Stimulated activated CD8-positive, alpha-beta memory T cell treated with anti-CD3 and anti-CD28 coated beads, Interleukin-2, amount 100 ng/mL, for 48 hours (primary cell): ENCODE data around the gene VTI1B.
A peak's percentile ranks its signal among the peaks of the same experiment; 100 is the strongest.
"Not testable (repeated sequence)": the region's sequence is repeated elsewhere in the genome, so short reads cannot be mapped to it uniquely, and the experiment has no call there.

Experiments used
- DNase-seq, 2 donors: peaks; one replicate each; pipeline ENCODE4 v3.0.0-alpha.2; 2020; ENCODE audit warnings: low read depth in 2 of 2

VTI1B gene, protein sequence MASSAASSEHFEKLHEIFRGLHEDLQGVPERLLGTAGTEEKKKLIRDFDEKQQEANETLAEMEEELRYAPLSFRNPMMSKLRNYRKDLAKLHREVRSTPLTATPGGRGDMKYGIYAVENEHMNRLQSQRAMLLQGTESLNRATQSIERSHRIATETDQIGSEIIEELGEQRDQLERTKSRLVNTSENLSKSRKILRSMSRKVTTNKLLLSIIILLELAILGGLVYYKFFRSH

DNA sequence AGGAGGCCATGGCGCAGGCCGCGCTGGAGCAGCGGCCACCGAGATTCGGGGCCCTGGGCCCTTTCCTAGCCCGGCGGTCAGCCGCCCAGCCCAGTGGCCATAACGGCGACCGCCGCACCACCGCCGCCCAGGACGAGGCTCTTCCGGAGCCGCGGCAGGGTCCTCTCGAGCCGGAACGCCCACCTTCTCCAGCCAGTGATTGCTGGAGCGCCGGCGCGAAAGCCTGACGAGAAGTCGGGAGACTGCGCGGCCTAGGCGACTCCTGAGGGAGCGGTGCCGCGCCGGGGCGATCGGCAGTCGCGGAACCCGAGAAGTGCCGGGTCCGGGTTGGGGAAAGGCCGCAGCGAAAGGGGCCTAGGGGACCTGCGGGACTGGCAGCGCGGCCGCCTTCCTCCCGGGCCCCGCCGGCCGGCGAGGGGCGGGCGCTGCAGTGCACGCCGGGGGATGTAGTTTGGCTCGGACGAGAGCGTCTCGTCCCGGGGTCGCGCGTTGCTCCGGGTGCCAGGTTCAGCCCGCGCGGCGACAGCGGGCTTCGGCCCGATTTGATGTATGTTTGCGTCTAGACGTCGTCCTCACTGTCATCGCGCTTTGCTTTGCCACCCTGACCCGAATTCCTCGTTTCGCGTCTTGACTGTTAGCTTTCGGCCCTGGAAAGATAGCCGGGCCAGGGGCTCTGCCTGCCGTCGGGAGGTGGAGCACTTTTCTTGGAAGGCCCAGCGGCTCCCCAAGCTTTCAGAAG is at the start of gene VTI1B:
TSS of gene VTI1B (minus strand) at position 153 of the 739 bp plus-strand sequence. CDS start at position 10, 143 bp downstream.
- peak; percentile 66 to 68 for DNase-seq

DNA sequence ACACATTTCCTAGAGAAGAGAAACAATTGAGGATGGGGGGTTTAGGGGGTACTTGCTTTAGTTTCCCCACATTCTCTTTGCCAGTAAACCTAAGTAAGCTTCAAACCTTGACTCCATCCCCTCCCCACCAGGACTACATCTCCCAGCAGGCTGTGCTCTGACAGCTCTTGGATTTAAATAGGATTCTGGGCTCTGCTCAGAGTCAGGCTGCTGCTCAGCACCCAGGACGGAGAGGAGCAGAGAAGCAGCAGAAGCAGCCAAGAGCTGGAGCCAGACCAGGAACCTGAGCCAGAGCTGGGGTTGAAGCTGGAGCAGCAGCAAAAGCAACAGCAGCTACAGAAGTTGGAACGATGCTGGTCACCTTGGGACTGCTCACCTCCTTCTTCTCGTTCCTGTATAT is 47.9 kb upstream of the VTI1B start:
- no peak for DNase-seq

DNA sequence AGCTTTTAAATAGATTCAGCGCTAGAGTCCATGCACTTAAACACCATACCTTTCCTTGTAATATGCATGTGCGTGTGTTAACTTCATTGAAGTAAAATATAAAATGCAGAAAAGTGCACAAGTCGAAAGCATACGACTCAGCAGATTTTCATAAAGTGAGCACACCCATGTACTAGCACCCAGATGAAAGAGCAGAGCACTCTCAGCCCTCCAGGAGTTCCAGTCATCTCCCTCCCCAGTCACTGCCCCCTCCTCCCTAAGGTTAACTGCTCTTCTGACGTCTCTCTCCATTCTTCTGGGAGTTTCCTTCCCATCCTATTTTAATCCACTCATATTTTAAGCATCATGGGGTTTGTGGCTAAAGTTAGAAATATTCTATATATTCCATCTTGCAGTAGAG is 47.4 kb upstream of the VTI1B start:
- DNase-seq = no peak

DNA sequence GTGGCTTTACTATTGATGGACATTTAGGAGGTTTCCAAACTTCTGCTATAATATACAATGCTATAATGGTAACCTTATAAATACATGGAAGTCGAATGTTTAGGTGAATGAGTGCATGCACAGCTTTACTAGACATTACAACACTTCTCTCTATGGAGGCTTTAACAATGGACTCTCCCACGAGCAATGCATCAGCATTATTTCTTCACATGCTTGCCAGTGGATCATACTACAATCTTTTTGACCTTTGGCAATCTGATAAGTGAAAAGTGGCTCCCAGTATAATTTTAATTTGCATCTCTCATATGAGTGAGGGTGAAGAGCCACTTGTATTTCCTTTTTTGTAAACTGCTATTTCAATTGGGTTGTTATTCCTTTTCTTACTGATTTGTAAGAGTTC is 45.4 kb upstream of the VTI1B start:
- no peak for DNase-seq

DNA sequence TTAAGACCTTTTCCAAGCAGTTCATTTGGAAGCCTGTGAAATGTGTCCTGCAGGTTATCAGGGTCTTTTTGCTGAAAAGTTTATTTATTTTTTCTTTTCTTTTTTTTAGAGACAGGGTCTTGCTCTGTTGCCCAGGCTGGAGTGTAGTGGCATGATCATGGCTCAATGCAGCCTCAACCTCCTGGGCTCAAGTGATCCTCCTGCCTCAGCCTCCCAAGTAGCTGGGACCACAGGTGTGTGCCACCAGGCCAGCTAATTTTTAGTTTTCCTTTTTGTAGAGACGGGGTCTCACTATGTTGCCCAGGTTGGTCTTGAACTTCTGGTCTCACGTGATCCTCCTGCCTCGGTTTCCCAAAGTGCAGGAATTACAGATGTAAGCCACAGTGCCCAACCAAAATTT is 45.0 kb upstream of the VTI1B start:
- not testable (repeated sequence) for DNase-seq

DNA sequence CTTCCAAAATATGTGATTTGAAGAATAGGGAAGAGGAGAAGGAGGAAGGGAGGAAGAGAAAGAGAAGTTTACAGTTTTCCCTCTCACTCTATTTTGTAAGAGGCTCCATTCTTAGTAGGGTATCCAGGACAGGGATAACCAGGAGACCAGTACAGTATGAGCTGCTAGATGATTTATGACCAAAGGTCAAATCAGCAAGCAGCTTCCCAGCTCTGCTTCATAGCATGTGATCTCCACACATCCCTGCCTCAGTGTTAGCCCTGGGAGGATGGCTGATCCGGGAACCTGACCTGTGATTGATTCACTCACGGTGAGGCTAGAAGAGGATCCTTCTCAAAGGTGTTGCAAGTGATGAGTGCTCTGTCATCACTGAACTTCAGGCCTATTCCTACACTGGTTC is 43.8 kb upstream of the VTI1B start:
- DNase-seq = no peak

DNA sequence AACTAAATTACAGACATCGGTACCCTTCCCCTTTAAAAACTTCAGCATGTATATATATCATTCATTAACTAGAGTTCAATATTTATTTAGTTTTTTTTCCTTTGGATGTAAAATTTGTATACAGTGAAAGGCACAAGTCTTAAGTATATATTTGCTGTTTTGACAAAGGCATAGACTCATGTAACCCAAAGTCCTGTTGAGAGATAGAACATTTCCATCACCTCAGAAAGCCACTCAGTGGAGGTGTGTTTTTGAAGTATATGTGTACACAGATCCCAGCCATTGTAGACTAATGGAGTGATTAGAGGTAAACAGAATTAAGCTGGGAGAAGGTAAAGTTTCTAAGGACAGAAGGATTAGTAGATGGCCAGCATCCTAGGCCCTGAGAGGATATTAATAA is 42.6 kb upstream of the VTI1B start:
- DNase-seq = no peak

DNA sequence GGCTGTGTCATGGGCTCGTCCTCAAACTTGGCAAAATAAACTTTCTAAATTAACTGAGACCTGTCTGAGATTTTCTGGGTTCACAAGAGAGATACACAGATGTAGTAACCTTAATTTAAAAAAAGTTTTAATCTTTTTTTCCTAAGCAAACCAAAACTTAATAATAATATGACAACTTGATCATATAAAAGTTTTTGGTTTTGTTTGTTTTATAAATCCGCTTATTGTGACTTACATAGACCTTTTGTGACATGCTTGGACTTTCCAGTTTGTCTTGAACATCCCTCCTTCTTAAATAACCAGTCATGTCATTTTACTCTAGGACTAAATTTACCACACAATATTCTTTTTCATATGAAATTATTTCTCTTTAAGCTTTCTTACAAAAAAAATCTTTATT is 35.8 kb upstream of the VTI1B start:
- DNase-seq = no peak

DNA sequence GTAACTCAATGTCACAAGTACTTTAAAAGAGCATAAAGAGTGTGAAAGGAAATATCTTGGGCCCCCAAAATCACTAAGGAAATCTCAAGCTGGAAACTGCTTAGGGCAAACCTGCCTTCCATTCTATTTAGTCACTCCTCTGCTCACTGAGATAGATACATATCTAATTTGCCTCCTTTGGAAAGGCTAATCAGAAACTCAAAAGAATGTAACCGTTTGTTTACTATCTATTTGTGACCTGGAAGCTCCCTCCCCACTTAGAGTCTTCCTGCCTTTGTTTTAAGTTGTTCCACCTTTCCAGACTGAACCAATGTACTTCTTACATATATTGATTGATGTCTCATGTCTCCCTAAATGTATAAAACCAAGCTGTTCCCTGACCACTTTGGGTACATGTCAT is 35.4 kb upstream of the VTI1B start:
- not testable (repeated sequence) for DNase-seq

DNA sequence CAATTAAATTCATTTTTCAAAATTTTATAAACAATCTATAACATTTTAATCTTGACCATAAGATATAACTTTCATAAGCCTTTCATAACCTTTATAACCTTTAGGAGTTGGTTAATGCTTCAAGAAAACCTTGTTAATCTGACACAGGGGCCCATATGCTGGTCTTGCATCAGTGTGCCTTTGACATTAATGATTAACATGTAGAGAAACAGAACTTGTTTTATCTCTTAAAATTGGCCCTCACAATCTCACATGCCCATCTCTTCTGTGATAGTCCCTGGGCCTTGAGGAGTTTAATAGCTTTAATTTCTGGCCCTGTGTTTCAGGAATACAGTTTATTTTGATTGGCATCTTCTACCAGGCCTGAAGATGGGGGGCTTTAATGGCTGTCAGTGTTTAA is 34.9 kb upstream of the VTI1B start:
- DNase-seq = not testable (repeated sequence)

DNA sequence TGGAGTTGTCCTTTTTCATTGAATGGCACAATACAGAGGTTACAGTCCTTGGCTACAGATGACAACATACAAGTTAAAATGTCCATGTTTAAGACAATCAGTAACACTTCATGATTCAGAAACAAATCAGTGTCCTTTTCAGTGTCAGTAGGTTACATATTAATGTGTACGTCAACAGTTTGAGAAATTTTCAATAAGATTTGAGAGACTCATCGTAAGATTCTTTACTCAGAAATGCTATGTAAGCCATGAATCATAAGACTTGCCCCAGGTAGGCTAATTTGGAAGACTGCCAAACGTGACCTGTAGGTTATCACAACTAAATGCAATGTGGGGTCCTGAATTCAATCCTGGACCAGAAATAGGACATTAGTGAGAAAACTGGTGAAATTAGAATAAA is 30.8 kb upstream of the VTI1B start:
- no peak for DNase-seq

DNA sequence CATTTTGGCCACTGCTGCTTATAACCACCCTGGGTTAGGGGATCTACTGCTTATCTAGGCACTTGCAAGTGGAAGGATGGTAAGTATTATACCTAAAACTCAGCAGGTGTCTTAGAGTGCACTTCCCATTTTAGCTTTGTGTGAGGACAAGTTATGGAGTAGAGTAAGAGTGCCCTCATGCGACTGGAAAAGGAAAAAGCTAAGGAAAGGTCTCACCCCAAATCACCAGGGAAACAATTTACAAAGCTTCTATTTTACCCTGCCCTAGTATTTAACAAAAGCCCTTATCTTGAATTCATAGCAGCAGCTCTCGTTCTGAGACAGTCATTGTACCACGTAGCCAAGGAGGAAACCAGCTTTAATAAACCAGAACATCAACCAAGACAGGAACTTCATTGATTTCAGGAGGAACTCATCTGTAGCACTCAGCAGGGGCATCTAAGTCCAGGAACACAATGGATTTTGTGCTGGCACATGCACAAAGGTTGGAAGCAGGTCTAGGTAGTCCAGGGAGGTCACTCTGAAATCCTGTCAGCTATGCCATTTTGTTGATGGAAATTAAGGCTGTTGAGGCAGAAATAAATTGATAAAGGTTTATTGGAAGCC is 30.2 kb upstream of the VTI1B start:
- no peak for DNase-seq

DNA sequence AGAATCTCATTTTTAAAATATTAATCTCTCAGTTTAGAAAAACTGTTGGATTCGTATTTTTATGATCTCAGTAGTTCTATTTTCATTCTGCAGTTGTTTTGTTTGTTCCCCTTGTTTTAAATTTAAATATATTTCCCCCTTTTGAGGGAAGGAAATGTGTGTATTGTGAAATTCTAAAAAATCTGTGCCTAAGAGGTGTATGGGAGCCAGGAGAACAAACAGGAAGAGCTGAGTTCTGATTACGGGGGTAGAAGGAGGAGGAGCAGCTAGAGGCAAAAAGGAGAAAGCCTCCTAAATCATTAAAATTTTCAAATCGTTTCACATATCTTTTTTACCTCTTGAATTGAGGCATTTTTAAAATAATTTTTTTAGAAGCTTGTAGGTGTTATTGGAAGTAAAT is 29.6 kb upstream of the VTI1B start:
- no peak for DNase-seq

DNA sequence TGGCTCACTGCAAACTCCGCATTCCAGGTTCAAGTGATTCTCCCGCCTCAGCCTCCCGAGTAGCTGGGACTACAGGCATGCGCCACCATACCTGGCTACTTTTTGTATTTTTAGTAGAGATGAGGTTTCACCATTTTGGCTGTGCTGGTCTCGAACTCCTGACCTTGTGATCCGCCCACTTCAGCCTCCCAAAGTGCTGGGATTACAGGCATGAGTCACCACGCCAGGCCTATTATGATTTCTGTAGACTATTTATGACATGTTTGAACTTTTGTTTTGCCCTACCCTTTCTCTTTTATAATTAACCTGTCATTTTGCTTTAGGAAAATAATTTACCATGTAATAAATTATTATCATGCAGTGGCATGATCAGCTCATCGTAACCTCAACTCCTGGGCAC is 27.1 kb upstream of the VTI1B start, which contains the start of gene RDH12:
TSS of gene RDH12 (plus strand) at position 395 of the 400 bp plus-strand sequence. CDS start 20,757 bp downstream, outside the sequence.
- DNase-seq = not testable (repeated sequence)

DNA sequence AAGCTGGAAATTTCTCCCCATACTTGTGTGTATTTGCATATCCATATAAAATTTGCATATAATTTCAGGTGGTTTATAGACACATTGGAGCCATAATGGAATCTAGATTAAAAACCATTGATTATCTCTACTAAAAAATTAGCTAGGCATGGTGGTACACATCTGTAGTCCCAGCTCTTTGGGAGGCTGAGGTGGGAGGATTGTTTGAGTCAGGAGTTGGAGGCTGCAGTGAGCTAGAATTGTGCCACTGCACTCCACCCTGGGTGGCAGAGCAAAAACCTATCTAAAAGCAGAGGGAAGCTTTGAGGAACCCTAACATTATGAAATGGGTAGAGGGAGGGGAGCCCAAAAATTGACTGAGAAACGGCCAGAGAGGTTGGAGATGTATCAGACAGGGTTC is 23.7 kb upstream of the VTI1B start:
- DNase-seq = no peak

DNA sequence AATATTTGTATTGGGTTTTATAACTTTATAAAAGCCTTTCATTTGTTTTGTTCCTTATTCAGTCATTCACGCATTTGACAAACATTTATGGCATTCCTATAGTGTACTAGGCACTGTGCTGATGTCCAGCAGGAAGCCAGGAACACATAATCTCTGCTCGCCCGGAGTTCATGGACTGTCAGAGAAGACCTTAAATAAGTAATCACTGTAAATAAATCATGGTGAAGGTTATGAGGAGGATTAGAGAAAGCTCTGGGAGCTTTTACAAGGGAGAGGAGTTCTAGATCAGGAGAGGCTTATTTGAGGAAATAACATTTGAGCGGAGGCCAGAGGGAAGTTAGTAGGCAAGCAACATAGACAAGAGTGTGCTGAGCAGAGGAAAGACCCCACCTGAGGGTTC is 22.6 kb upstream of the VTI1B start:
- DNase-seq = no peak

DNA sequence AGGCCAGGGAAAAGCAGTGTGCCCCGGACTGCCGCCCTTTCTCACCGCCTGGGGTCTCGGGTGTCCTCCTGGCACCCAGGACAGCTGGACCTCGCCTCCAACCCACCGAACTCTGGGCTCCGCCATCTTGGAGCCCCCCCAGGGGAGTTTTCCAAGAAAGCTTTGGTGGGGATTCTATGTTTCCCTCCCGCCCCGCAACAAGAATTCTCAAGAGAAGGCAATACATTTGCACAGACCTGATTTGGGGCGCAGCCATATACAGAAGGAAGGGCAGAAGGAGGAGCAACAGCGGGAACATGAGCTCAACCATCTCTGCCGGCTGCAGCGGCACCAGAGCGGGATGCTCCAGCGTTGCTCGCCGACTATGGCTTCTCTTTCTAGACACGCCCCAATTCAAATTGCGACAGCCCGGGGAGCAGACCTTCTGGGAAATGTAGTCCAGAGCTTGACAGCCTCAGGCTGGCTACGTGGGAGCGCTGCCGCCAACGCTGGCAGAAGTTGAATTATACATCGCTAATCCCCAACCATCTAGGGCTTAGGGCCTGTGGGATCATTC is 21.0 kb upstream of the VTI1B start, which contains the start of gene RDH11:
TSS of gene RDH11 (minus strand) at position 371 of the 556 bp plus-strand sequence. CDS start at position 310, 61 bp downstream.
- peak; percentile 60 to 71 for DNase-seq

DNA sequence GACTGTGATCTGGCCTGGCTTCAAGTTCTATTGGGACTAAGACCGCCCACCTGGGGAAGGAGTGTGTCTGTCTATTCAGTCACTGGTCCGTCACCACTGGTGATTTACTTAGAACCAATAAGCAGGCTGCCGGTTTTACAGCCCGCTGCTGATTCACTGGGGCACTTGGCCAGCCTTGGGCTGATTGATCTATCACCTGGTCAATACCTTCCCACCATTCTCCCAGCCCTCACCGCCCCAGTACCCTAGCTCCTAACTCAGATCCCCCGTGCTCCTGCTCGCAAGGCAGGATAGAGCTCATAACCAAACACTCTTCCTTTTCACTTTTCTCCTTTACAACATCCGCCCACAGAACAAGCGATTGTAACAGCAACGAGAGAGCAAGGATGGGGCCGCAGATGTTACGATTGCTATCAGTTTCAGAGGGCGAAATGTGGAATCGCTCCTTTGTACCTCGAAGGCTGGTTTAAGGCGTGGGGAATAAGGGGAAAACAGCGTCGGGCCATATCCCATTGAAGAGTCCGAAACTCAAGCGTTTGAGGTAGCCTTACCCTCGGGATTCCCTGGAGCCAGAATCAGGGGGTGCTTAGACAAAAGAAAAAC is 20.5 kb upstream of the VTI1B start:
- peak; percentile 65 to 67 for DNase-seq

DNA sequence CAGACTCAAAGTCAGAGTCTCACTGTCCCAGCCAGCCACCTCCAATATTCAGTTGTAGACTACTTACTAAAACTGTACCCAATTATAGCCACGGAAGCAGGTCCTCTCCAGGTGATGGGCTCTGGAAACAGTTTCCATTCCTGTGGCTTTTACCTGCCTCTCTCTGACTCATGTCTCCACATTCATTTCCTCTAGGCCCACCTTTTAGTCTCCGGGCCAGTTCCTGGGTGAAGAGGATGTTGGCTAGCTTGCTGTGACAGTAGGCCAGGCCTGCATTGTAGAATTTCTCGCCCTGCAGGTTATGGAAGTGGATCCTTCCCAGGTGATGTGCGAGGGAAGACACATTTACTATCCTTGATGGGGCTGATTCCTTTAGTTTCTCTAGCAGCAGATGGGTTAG is 15.6 kb upstream of the VTI1B start:
- no peak for DNase-seq

DNA sequence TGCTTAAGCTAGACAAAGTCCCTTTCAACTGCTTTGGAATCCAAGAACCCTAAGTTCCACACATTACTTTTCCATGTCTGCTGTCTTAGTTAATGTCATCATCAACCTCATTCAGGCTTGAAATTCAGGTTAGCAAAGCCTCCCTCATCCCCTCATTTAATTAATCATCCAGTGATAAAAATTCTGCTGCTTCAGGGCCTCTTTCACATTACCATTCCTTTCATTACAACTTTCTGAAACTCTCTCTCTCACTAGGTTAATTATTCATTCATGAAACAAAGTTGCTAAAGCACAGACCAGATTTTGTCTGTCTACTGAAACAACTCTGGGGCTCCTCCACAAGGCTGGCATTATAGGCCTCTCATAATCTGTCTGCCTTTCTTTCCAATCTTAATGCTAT is 9.4 kb upstream of the VTI1B start:
- no peak for DNase-seq

DNA sequence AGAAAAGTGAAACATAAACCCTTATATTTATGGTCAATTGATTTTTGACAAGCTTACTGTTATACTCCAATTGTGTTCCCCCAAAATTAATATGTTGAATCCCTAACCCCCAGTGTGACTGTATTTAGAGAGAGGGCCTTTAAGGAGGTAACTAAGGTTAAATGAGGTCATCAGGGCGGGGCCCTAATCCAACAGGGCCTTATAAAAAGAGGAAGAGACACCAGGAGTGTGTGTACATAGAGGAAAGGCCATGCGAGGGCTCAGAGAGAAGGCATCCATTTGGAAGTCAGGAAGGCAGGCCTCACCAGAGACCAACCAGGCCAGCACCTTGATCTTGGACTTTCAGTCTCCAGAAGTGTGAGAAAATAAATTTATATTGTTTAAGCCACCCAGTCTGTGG is 6.5 kb upstream of the VTI1B start:
- no peak for DNase-seq

DNA sequence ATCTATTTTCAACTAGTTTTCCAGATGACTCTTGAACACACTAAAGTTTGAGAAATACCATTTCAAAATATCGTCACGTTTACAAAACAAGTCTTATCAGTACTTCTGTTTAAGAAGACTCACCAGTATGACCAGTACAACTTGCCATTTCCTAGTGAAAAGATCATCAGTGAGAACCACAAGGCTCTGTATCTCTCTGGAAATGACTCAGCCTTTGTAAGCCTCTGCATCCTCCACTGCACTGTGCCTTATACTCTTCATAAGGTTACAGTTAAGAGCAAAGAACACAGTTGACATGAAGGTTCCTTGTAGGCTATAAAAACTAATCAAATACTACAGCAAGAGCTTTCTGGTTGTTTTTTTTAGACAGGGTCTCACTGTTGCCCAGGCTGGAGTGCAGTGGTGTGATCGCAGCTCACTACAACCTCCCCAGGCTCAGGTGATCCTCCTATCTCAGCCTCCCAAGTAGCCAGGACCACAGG is 5.7 kb upstream of the VTI1B start:
- DNase-seq = no peak
